ENCODE results near the gene ESPNL. TPM values are rescaled to one million over a fixed set of nuclear protein-coding genes. Genes with fewer than 3 reads are reported as not detected.

ESPNL gene
- total RNA-seq, 1 experiment from 2014 or later, result 0.85 TPM

DNA sequence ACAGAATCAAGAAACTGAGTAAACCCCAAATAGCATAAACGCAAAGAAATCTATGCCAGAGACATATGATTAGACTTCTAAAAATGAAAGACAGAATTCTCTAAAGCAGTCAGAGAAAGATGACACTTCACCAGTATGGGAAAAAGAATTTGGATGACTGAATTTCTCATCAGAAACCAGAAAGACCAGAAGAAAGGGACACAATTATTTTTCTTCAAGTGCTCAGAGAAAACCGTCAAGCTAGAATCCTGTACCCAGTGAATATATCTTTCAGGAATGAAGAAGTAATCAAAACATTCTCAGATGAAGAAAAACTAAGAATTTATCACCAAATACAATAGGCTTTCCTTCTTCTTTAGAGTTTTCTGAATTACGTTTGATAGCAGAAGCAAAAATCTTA, 14.2 kb upstream of the ESPNL start:
- H3K9me3 ChIP-seq (ENCODE audit: control insufficient read depth, insufficient read depth, low read depth, low read length), result no peaks in the 10 kb centered on the region
- ATAC-seq (no peak), DNase-seq (ENCODE audit: low read depth, low spot score) (no peak)
- TF ChIP-seq, protein P1, sequence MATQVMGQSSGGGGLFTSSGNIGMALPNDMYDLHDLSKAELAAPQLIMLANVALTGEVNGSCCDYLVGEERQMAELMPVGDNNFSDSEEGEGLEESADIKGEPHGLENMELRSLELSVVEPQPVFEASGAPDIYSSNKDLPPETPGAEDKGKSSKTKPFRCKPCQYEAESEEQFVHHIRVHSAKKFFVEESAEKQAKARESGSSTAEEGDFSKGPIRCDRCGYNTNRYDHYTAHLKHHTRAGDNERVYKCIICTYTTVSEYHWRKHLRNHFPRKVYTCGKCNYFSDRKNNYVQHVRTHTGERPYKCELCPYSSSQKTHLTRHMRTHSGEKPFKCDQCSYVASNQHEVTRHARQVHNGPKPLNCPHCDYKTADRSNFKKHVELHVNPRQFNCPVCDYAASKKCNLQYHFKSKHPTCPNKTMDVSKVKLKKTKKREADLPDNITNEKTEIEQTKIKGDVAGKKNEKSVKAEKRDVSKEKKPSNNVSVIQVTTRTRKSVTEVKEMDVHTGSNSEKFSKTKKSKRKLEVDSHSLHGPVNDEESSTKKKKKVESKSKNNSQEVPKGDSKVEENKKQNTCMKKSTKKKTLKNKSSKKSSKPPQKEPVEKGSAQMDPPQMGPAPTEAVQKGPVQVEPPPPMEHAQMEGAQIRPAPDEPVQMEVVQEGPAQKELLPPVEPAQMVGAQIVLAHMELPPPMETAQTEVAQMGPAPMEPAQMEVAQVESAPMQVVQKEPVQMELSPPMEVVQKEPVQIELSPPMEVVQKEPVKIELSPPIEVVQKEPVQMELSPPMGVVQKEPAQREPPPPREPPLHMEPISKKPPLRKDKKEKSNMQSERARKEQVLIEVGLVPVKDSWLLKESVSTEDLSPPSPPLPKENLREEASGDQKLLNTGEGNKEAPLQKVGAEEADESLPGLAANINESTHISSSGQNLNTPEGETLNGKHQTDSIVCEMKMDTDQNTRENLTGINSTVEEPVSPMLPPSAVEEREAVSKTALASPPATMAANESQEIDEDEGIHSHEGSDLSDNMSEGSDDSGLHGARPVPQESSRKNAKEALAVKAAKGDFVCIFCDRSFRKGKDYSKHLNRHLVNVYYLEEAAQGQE (IDR thresholded peaks at IDR 0.05; ENCODE audit: insufficient read depth in 1 of 2, low read depth in 2 of 2, low read length in 1 of 2), result no peak
- TF ChIP-seq POLR2AphosphoS5 (IDR thresholded peaks at IDR 0.05; ENCODE audit: low read depth, low read length) (no peak), SIN3A (IDR thresholded peaks at IDR 0.05; ENCODE audit: borderline replicate concordance, insufficient read depth, low read depth, low read length) (no peak), TCF7L2 (IDR thresholded peaks at IDR 0.05; ENCODE audit: low read depth, low read length) (no peak)
- TF ChIP-seq, protein P2, sequence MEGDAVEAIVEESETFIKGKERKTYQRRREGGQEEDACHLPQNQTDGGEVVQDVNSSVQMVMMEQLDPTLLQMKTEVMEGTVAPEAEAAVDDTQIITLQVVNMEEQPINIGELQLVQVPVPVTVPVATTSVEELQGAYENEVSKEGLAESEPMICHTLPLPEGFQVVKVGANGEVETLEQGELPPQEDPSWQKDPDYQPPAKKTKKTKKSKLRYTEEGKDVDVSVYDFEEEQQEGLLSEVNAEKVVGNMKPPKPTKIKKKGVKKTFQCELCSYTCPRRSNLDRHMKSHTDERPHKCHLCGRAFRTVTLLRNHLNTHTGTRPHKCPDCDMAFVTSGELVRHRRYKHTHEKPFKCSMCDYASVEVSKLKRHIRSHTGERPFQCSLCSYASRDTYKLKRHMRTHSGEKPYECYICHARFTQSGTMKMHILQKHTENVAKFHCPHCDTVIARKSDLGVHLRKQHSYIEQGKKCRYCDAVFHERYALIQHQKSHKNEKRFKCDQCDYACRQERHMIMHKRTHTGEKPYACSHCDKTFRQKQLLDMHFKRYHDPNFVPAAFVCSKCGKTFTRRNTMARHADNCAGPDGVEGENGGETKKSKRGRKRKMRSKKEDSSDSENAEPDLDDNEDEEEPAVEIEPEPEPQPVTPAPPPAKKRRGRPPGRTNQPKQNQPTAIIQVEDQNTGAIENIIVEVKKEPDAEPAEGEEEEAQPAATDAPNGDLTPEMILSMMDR (IDR thresholded peaks at IDR 0.05), result no peak
- H3K4me1 ChIP-seq (ENCODE audit: control insufficient read depth, insufficient read depth, low read length), result no peaks in the 10 kb centered on the region
- no peak overlapping the region for H3K4me3 ChIP-seq (ENCODE audit: low read depth in 2 of 2, low read length in 2 of 2)
- in situ Hi-C loops (cut with HindIII; ENCODE audit: low pct_unique_long_range_greater_than_20kb, low sequenced_read_pairs), result no loop called here
- no peaks in the 10 kb centered on the region for H3K27me3 ChIP-seq (ENCODE audit: control insufficient read depth, insufficient read depth, low read length)
- CTCF ChIA-PET, result no interaction called here
- H3K27ac ChIP-seq (ENCODE audit: low read length), result no peak overlapping the region
- H3K36me3 ChIP-seq (ENCODE audit: control insufficient read depth, insufficient read depth, low read length), result no peaks in the 10 kb centered on the region
- no TSS peak for BruUV-seq (replicated peaks)
- POLR2A ChIA-PET, result interaction anchor here (0.7 kb wide), 1 partner anchor 147 kb away, joined by 4 read pairs; no protein-coding TSS in a partner anchor
- intact Hi-C loops (cut with micrococcal nuclease; ENCODE audit: unreplicated experiment), result no loop called here

DNA sequence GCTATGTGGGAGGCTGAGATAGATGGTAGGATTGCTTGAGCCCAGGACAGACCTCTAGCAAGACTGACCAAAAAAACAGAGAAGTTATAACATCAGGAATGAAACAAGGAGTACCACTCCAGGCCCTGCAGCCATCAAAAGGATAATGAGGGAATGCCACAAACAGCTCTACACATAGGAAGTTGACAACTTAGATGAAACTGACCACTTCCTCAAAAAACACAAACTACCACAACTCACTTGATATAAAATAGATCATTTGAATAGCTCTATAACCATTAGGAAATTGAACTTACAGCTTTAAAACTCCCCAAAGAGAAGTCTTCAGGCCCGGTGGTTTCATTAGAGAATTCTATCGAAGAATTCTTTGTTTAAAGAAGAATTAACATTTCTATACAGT, 12.9 kb upstream of the ESPNL start:
- ATAC-seq (no peak), DNase-seq (ENCODE audit: low read depth, low spot score) (no peak)
- Histone ChIP-seq H3K9me3 (ENCODE audit: control insufficient read depth, insufficient read depth, low read depth, low read length) (no peaks in the 10 kb centered on the region), H3K27ac (ENCODE audit: low read length) (no peak overlapping the region), H3K36me3 (ENCODE audit: control insufficient read depth, insufficient read depth, low read length) (no peaks in the 10 kb centered on the region), H3K4me3 (ENCODE audit: low read depth in 2 of 2, low read length in 2 of 2) (no peak overlapping the region), H3K4me1 (ENCODE audit: control insufficient read depth, insufficient read depth, low read length) (no peaks in the 10 kb centered on the region), H3K27me3 (ENCODE audit: control insufficient read depth, insufficient read depth, low read length) (no peaks in the 10 kb centered on the region)
- intact Hi-C loops (cut with micrococcal nuclease; ENCODE audit: unreplicated experiment) (no loop called here), in situ Hi-C loops (cut with HindIII; ENCODE audit: low pct_unique_long_range_greater_than_20kb, low sequenced_read_pairs) (no loop called here)
- ChIA-PET CTCF (interaction anchor here (0.6 kb wide), 1 partner anchor 9 kb away, joined by 8 read pairs; no protein-coding TSS in a partner anchor), POLR2A (no interaction called here)
- TF ChIP-seq POLR2AphosphoS5 (IDR thresholded peaks at IDR 0.05; ENCODE audit: low read depth, low read length) (no peak), TCF7L2 (IDR thresholded peaks at IDR 0.05; ENCODE audit: low read depth, low read length) (no peak), SIN3A (IDR thresholded peaks at IDR 0.05; ENCODE audit: borderline replicate concordance, insufficient read depth, low read depth, low read length) (no peak)
- TF ChIP-seq, protein P2 (IDR thresholded peaks at IDR 0.05), result no peak
- TF ChIP-seq, protein P1 (IDR thresholded peaks at IDR 0.05; ENCODE audit: insufficient read depth in 1 of 2, low read depth in 2 of 2, low read length in 1 of 2), result no peak
- BruUV-seq (replicated peaks), result no TSS peak

Data from Panc1 (cell line).